HG03159 (cell line): Measurements from ENCODE around the gene GGCX.

ENCODE experiments used
- ATAC-seq: cut with Tn5 transposase; IDR thresholded peaks from one replicate; pipeline ENCODE4 v1.9.1; 2021; ENCODE audit warnings: mild to moderate bottlenecking, moderate library complexity; ENCODE audit not compliant: unreplicated experiment

Gene GGCX

GRCh38 chr2:85542777-85543176 is 18.5 kb downstream of the GGCX start:
- ATAC-seq = no peak

GRCh38 chr2:85541753-85542457 is 19.4 kb downstream of the GGCX start:
- no peak for ATAC-seq

- no peak for ATAC-seq
These were observed 20.0 kb downstream of the GGCX start for GRCh38 chr2:85541262-85541661.

GRCh38 chr2:85540133-85540648 is 21.1 kb downstream of the GGCX start:
- no peak for ATAC-seq

GRCh38 chr2:85539361-85540132 is 21.7 kb downstream of the GGCX start:
- peak; percentile 33 for ATAC-seq

GRCh38 chr2:85538507-85539360 is 22.6 kb downstream of the GGCX start, which contains the start of gene MAT2A:
TSS of gene MAT2A (plus strand) at chr2:85539168. CDS start at chr2:85539288, 120 bp downstream.
- peak; percentile 68 for ATAC-seq

GRCh38 chr2:85537600-85538506 is 23.4 kb downstream of the GGCX start:
- no peak for ATAC-seq

- ATAC-seq = no peak
These were observed 24.8 kb downstream of the GGCX start for GRCh38 chr2:85536479-85536878.

GRCh38 chr2:85534881-85535280 is 26.4 kb downstream of the GGCX start:
- no peak for ATAC-seq

- ATAC-seq = no peak
These were observed 27.2 kb downstream of the GGCX start for GRCh38 chr2:85534099-85534498.

- ATAC-seq = no peak
These were observed 29.7 kb downstream of the GGCX start for GRCh38 chr2:85531589-85531988.

- no peak for ATAC-seq
These were observed 31.5 kb downstream of the GGCX start for GRCh38 chr2:85529809-85530208.

GRCh38 chr2:85528355-85528754 is 32.9 kb downstream of the GGCX start:
- ATAC-seq = no peak

- no peak for ATAC-seq
These were observed 33.5 kb downstream of the GGCX start for GRCh38 chr2:85527787-85528186.

GRCh38 chr2:85525567-85525966 is 35.7 kb downstream of the GGCX start:
- no peak for ATAC-seq

- ATAC-seq = no peak
These were observed 36.3 kb downstream of the GGCX start for GRCh38 chr2:85525029-85525428.

- ATAC-seq = no peak
These were observed 36.9 kb downstream of the GGCX start for GRCh38 chr2:85524336-85524908.

GRCh38 chr2:85523903-85524335 is 37.4 kb downstream of the GGCX start:
- no peak for ATAC-seq

GRCh38 chr2:85523062-85523902 is 38.0 kb downstream of the GGCX start:
- ATAC-seq = no peak
